HAP-1 (cell line): ENCODE measurements around the gene CLCNKA.
"Not testable (repeated sequence)": the region's sequence is repeated elsewhere in the genome, so short reads cannot be mapped to it uniquely, and the experiment has no call there.

Experiments used
- DNase-seq, 2 experiments: peaks; one replicate each; pipeline ENCODE4 v3.0.0-alpha.2; 2016 to 2020; ENCODE audit warnings: low spot score in 2 of 2
- H3K27me3 ChIP-seq: fragments of 250-450 bp; sonication (Bioruptor Pico); 2 replicates; pipeline ENCODE4 v1.5.1; 2020; ENCODE audit warnings: low read depth, mild to moderate bottlenecking, moderate library complexity
- H3K36me3 ChIP-seq: fragments of 250-450 bp; sonication (Bioruptor Pico); replicated peaks from 2 replicates; pipeline ENCODE4 v1.5.1; 2020; ENCODE audit warnings: mild to moderate bottlenecking
- H3K4me1 ChIP-seq: fragments of 250-450 bp; sonication (Bioruptor Pico); 2 replicates; pipeline ENCODE4 v1.5.1; 2020; ENCODE audit warnings: mild to moderate bottlenecking
- H3K4me3 ChIP-seq: fragments of 250-450 bp; sonication (Bioruptor Pico); 2 replicates; pipeline ENCODE4 v1.5.1; 2020; ENCODE audit warnings: mild to moderate bottlenecking, moderate library complexity
- H3K9me3 ChIP-seq: fragments of 250-450 bp; sonication (Bioruptor Pico); 2 replicates; pipeline ENCODE4 v1.5.1; 2020; ENCODE audit warnings: mild to moderate bottlenecking, moderate library complexity
- in situ Hi-C: fragments of 300-500 bp; cut with MboI; formaldehyde crosslinking; loops from 3 replicates; pipeline ENCODE4 v1.14.3; 2020; ENCODE audit warnings: low sequenced_read_pairs, inconsistent platforms, mixed read lengths

CLCNKA gene

DNA sequence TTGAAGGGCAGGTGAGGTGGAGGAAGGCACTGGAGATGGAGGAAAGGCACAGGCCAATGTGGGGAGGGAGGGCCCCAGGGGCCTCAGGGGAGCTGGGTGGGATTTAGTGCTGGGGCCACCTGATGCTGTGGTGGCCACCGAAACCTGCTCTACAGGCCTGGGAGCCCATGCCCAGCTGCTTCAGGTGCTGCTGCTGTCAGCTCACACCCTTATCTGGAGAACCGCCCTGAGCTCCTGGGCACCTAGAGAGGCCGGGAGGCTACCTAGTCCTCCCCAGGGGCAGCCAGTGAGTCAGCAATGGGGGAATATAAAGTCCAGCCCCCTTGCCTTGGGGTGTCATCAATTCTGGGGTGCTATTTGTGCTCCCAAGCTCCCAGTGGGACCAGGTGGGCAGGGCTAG lies 39.4 kb downstream of the CLCNKA start:
- in situ Hi-C loops, result no loop called here
- H3K4me1 ChIP-seq, result no peaks in the 10 kb centered on the region
- no peak for DNase-seq
- no peaks in the 10 kb centered on the region for H3K9me3 ChIP-seq
- H3K4me3 ChIP-seq, result no peak overlapping the region
- no peaks in the 10 kb centered on the region for H3K36me3 ChIP-seq
- peaks cover 6% of the 10 kb centered on the region; the same call in 1 of the 2 replicates for H3K27me3 ChIP-seq

DNA sequence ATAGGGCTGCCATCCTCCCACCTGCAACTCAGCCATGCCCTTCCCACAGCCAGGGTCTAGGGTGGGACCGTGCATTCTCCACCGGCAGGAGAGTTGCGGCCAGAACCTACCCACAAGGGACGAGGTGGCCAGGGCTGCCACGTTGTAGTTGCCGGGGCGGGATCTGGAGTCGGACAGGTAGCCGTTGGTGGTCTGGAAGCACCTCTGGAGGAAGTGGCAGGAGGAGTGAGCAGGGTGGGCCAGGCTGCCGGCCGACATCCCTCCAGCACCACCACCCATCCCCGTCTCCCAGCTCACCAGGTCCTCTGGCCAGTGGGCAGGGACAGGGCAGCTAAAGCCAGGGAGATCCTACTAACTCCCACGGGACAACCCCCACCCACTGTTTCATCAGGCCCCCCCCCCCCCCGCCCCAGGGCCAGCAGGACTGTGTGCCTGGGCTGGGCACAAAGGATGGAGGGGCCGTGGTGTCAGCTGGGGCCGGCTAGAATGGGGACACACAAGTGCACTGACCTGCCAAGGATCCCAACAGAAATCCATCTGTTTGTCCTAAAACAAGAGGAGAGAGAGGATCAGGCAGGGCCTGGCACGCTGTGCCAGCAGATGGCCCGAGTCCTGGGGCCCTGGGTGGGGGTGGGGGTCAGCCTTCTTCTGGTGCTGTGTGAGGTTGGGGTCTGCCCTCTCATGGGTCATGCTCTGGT lies 40.3 kb downstream of the CLCNKA start:
- H3K27me3 ChIP-seq, DNase-seq, in situ Hi-C loops, H3K36me3 ChIP-seq, H3K4me1 ChIP-seq, H3K9me3 ChIP-seq, H3K4me3 ChIP-seq: not testable (repeated sequence)

DNA sequence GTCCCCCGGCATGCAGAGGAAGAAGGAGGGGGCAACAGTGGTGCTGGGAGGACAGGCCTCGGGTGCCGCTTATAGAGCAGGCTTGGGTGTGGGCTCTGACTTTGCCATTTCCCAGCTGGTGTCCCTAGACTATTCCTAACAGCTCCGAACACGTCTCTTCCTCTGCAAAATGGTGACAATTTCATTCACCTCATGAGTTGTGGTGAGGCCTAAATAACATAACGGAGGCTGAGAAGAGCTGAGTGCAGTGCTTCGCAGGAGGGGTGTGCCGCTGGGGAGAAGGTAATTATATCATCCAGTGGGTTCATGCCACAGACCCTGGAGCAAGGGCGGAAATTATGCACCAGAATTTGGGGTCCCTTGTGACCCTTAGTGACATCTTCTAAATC lies 40.8 kb downstream of the CLCNKA start:
- DNase-seq, in situ Hi-C loops, H3K4me3 ChIP-seq, H3K27me3 ChIP-seq, H3K9me3 ChIP-seq, H3K4me1 ChIP-seq, H3K36me3 ChIP-seq: not testable (repeated sequence)

DNA sequence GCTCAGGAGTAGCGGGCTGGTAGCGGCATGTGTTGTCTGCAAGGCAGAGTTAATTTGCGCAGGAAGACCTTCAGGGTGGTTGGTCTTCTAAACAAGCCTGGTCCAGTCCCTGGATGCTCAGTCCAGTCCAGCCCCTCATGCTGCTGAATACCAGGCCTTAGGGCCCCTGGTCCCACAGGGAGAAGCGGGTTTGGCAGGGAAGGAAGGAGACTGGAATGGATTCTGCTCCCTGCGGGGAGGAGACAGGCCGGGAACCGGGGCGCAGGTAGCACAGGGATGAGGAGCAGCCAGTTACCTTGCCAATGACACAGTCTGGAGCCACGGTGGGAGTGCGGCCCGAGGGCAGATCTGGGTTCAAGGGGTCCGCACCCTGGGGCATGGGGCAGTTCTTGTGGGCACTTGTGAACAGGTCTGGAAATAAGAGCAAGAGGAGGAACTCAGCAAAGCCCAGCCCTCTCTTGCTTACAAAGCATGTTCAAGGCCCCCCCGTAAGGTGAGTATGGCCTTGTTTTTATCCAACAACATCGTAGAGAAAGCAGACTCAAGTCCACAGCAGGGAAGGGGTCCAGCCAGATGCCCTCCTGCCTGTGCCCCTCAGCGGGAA lies 41.5 kb downstream of the CLCNKA start:
- in situ Hi-C loops, result no loop called here
- Histone ChIP-seq H3K36me3 (no peaks in the 10 kb centered on the region), H3K27me3 (peaks cover 6% of the 10 kb centered on the region; the same call in 1 of the 2 replicates), H3K9me3 (no peaks in the 10 kb centered on the region), H3K4me1 (no peaks in the 10 kb centered on the region), H3K4me3 (no peak overlapping the region)
- DNase-seq, result no peak

DNA sequence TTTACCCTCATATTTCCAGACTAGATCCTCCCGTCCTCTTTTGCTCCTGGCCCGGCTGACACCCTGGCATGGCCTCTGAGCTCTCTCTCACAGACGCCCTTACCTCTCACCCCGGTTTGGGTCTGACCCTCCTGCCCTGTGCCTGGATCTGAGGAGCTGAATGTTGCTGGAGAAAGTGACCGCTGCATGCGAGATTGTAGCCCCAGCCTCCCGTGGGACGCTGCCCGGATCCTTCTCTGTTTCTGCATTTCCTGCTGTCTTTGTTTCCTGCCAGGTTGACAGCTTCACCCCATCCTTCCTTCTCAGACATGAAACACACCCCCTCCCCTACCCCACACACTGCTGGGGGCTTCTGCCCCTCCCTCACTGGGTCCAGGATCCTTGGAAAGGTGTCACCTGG lies 42.1 kb downstream of the CLCNKA start:
- in situ Hi-C loops, result no loop called here
- Histone ChIP-seq H3K36me3 (no peaks in the 10 kb centered on the region), H3K9me3 (no peaks in the 10 kb centered on the region), H3K4me1 (no peaks in the 10 kb centered on the region), H3K4me3 (no peak overlapping the region), H3K27me3 (peaks cover 6% of the 10 kb centered on the region; the same call in 1 of the 2 replicates)
- no peak for DNase-seq

DNA sequence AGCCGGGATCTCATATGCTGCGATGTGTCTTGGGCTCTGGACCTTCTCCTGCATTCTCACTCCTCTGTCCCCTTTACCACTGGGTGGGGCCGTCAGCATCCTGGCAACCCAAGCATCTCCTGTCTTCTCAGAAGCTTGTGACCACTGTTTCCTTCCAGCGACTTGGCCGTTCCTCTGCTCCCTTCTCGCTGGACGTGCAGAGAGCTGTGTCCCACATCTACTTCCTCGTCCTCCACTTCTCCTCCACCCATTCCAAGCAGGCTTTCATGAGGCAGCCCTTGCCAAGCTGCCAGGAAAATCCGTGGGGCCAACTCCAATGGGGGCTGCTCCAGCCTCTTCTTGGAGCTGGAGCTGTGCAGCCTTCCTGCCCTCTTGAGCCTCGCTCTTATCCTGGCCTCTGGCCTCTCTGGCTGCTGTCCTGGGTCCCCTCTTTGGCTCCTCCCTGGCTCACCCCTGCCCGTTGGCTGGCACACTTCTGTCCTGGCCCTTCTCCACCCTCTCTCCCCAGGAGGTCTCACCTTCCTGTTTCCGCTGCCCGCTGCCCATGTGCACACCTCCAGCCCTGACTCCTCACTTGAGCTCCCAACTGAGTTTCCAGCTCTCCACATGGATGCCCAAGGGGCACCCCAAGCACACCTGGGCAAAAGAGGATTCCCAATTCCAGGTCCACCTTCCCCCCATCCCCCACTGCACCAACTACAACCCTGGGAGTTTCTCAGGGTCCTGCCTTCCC lies 42.9 kb downstream of the CLCNKA start:
- Histone ChIP-seq H3K4me3 (no peak overlapping the region), H3K4me1 (no peaks in the 10 kb centered on the region), H3K27me3 (peaks cover 6% of the 10 kb centered on the region; the same call in 1 of the 2 replicates), H3K36me3 (no peaks in the 10 kb centered on the region), H3K9me3 (no peaks in the 10 kb centered on the region)
- DNase-seq, result no peak
- in situ Hi-C loops, result no loop called here

DNA sequence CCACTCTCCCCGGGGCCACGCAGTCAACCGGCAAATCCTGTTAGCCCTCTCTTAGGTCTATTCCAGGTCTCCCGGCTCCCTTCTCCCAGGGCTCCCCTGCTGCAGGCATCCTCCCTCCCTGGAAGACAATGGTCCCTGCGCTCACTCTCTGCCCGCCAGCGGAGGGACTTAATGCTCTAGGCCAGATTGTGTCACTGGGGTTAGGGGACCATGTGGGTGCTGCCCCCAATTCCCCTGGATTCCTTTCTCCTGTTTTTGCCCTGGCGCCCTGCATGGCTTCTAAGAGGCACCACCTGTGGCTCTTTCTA lies 43.4 kb downstream of the CLCNKA start:
- no peak overlapping the region for H3K4me3 ChIP-seq
- in situ Hi-C loops, result no loop called here

DNA sequence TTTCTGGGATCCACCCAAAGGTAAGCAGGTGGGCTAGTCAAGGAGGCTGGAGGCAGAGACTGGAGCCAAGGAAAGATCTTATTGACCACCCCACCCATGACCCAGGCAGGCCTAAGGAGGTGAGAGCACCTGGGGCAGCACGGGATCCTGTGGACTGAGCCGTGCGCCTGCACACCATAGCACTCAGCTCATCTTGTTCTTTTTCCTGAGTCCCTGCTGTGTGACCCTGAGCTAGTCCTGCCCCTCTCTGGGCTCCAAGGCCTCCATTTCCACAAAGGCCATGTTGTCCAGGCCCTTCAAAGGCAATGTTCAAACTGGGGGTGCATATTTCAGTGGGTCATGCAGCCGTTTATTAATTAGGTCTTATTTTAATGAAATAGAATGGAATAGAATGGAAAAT lies 44.4 kb downstream of the CLCNKA start:
- in situ Hi-C loops, result no loop called here
- DNase-seq, result no peak
- H3K9me3 ChIP-seq, result no peaks in the 10 kb centered on the region
- H3K4me1 ChIP-seq, result no peaks in the 10 kb centered on the region
- H3K4me3 ChIP-seq, result no peak overlapping the region
- no peaks in the 10 kb centered on the region for H3K36me3 ChIP-seq
- peaks cover 6% of the 10 kb centered on the region; the same call in 1 of the 2 replicates for H3K27me3 ChIP-seq

More for the DNA sequence above, 43.4 kb downstream of the CLCNKA start:
- Histone ChIP-seq H3K27me3 (peaks cover 6% of the 10 kb centered on the region; the same call in 1 of the 2 replicates), H3K9me3 (no peaks in the 10 kb centered on the region), H3K36me3 (no peaks in the 10 kb centered on the region), H3K4me1 (no peaks in the 10 kb centered on the region)
- DNase-seq, result no peak

DNA sequence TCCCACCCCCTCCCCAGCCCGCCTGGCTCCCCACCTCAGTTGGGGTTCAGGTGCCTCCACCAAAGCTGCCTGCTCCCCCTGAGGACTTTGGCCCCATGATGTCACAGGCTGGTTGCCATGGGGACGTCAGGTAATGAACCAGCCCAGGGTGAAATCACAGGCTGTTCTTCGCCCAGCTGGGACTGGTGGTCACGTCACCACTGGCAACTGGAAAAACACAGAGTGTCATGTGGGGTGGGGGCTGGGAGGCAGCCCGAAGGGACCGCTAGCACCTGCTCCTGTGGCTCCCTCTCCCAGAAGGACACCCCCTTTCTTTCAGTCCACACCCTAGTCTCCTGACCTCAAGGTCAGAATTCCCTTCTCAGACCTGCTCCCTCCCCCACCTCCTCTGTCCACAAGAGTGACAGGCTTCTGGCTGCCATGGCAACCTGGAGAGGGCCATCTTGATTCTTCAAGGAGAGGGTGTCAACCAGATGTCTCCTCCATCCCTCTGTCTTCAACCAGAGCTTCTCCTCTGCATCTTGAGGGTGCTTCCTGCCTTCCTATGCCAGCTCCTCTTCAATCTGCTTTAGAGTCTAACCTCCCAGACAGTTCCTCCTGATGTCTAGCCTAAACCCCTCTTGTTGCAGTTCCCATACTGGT lies 45.4 kb downstream of the CLCNKA start:
- in situ Hi-C loops, result no loop called here
- Histone ChIP-seq H3K36me3 (no peaks in the 10 kb centered on the region), H3K4me1 (no peaks in the 10 kb centered on the region), H3K9me3 (no peaks in the 10 kb centered on the region), H3K27me3 (peaks cover 6% of the 10 kb centered on the region; the same call in 1 of the 2 replicates), H3K4me3 (no peak overlapping the region)
- DNase-seq, result peak in 1 of 2 experiments; percentile 35

DNA sequence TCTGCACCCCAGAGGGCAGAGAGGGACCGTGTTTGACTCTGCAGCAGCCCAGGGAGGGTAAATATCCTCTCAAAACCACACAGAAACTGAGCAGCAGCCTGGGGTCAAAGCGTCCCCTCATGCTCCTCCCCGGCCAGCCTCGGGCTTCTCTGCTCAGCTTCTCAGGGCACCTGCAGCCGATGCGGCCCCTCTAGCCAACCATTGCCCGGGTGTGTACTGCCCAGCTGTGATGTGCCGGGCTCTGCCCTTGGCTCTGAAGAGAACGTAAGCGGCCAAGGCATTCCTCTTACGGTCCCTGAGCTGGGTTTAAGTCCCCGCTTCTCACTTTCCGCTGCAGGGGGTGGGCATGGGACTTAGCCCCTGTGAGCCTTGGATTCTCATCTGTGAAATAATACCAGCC lies 46.1 kb downstream of the CLCNKA start:
- Histone ChIP-seq H3K36me3 (no peaks in the 10 kb centered on the region), H3K4me3 (no peak overlapping the region), H3K4me1 (no peaks in the 10 kb centered on the region), H3K9me3 (no peaks in the 10 kb centered on the region), H3K27me3 (peaks cover 6% of the 10 kb centered on the region; the same call in 1 of the 2 replicates)
- DNase-seq, result no peak
- in situ Hi-C loops, result no loop called here

DNA sequence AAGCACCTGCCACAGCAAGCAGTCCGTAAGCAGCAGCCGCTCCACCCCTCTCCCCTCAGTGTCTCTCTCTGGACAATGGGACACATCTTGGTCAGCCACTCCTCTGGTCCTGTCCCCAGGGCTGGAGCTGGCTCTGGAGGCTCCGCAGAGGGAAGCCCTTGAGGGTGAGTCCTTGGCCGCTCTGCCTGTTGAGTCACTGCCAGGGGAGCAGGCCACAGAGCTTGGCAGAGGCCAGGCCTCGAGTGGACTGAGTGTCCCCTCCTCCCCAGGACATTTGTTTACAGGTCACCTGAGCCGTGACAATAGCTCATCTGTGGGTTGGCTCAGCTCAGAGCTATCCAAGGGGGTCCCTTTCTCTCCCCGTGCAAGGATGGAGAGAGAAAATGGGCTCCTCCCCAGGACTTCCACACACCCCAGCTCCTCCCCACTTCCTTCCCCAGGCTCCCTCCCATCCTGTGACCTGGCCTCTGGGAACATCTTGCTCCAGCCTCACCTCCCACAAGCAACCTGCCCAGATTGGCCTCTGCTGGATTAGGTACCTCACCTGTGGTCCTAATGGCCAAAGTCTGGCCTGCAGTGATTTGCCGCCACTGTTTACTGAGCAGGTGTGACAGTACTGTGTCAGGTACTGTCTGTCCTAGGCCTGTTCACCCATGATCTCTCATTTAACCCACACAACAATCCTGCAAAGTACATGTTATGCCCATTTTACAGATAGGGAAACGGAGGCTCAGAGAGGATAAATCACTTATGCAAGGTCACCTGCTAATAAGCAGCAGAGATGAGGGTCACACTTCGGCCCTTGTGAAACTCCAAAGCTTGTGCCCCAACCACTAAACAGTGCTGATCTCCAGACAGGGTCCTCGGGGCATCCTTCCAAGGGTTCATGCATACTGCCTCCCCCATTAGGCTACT lies 46.8 kb downstream of the CLCNKA start:
- DNase-seq, result no peak
- Histone ChIP-seq H3K4me3 (no peak overlapping the region), H3K27me3 (peaks cover 6% of the 10 kb centered on the region; the same call in 1 of the 2 replicates), H3K9me3 (no peaks in the 10 kb centered on the region), H3K36me3 (no peaks in the 10 kb centered on the region), H3K4me1 (peaks cover under 1% of the 10 kb centered on the region; the same call in 1 of the 2 replicates)
- in situ Hi-C loops, result no loop called here

DNA sequence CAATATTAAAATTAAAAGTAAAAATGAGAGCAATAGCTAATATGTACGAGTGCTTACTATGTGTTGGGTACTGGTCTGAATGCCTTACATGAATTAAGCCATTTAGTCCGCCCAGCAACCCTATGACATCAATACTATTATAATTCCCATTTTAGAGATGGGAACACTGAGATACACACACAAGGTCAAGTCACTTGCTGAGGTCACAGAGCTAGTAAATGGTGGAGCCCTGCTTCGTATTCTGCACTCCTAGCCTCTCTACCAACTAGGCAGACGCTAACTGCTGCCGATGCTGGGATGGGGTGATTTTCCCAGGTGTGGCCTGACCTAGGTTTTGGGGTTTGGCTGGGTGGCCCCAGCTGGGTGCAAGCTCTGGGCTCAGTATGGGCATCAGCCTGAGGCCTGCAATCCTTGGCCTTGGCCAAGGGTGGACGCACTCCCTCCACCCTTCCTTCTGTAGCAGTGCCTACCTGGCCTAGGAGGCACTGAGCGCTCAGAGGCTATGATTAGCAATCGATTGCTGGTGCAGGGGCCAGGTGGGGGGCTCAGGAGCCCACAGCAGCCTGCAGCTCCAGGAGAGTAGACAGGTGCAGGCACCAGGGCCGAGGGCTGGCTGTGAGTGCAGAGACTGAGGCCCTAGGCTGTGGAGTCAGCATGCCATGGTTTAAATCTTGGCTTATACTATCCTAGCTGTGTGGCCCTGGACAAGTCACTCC lies 49.0 kb downstream of the CLCNKA start:
- no peaks in the 10 kb centered on the region for H3K9me3 ChIP-seq
- no peaks in the 10 kb centered on the region for H3K27me3 ChIP-seq
- peaks cover 5% of the 10 kb centered on the region for H3K4me1 ChIP-seq
- no peaks in the 10 kb centered on the region for H3K36me3 ChIP-seq
- DNase-seq, result no peak
- H3K4me3 ChIP-seq, result no peak overlapping the region
- in situ Hi-C loops, result loop anchor here (10.0 kb wide), 1 partner anchor 294 kb away; the partner anchor contains the start of gene SZRD1
